Hepatocyte (in vitro differentiated cells): ENCODE data around the gene INTS13.

Experiments used
- CTCF ChIP-seq: fragments of 200-600 bp; sonication (generic); IDR thresholded peaks from 2 replicates; pipeline ENCODE4 v1.5.1; 2016; ENCODE audit warnings: antibody characterized with exemption, mild to moderate bottlenecking; ENCODE audit not compliant: poor library complexity
- EZH2 ChIP-seq: fragments of 200-600 bp; sonication (generic); IDR thresholded peaks from 2 replicates; pipeline ENCODE4 v1.6.1; 2016; ENCODE audit warnings: antibody characterized with exemption, mild to moderate bottlenecking, borderline replicate concordance
- EZH2phosphoT487 ChIP-seq: fragments of 200-600 bp; sonication (generic); IDR thresholded peaks from one replicate; pipeline ENCODE4 v1.6.1; 2018; ENCODE audit warnings: antibody characterized with exemption, mild to moderate bottlenecking, low read depth, moderate library complexity; ENCODE audit not compliant: unreplicated experiment, severe bottlenecking

GRCh38 chr12:26928661-26929060 lies 9.1 kb downstream of the INTS13 start:
- TF ChIP-seq CTCF (no peak), EZH2 (no peak), EZH2phosphoT487 (no peak)
